Astrocyte of the spinal cord (primary cell): ENCODE results near the gene TTC7B.
A peak's percentile ranks its signal among the peaks of the same experiment; 100 is the strongest.

Experiments used
- DNase-seq: peaks from one replicate; pipeline ENCODE4 v3.0.0; 2011; ENCODE audit warnings: low read depth, low spot score
- H3K4me3 ChIP-seq: 2 replicates; pipeline ENCODE4 v1.5.1; 2011; ENCODE audit warnings: low read depth, mild to moderate bottlenecking, low read length, moderate library complexity
- in situ Hi-C: cut with HindIII; loops from 2 replicates; pipeline ENCODE4 v1.10.0; 2017; ENCODE audit warnings: low sequenced_read_pairs
- TF ChIP-seq, protein P1 (sequence below): IDR thresholded peaks from 2 replicates; pipeline ENCODE4 v1.5.1; 2012; ENCODE audit warnings: low read depth, mild to moderate bottlenecking, low read length, inconsistent platforms

The TTC7B gene

GRCh38 chr14:90663140-90663539 is 153.1 kb downstream of the TTC7B start:
- in situ Hi-C loops = no loop called here
- no peak for DNase-seq
- no peak overlapping the region for H3K4me3 ChIP-seq
- TF ChIP-seq, protein P1, sequence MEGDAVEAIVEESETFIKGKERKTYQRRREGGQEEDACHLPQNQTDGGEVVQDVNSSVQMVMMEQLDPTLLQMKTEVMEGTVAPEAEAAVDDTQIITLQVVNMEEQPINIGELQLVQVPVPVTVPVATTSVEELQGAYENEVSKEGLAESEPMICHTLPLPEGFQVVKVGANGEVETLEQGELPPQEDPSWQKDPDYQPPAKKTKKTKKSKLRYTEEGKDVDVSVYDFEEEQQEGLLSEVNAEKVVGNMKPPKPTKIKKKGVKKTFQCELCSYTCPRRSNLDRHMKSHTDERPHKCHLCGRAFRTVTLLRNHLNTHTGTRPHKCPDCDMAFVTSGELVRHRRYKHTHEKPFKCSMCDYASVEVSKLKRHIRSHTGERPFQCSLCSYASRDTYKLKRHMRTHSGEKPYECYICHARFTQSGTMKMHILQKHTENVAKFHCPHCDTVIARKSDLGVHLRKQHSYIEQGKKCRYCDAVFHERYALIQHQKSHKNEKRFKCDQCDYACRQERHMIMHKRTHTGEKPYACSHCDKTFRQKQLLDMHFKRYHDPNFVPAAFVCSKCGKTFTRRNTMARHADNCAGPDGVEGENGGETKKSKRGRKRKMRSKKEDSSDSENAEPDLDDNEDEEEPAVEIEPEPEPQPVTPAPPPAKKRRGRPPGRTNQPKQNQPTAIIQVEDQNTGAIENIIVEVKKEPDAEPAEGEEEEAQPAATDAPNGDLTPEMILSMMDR = no peak

- in situ Hi-C loops = no loop called here
- no peak for DNase-seq
- H3K4me3 ChIP-seq = no peak overlapping the region
- TF ChIP-seq, protein P1 = no peak
Measured at GRCh38 chr14:90661866-90662265, 154.4 kb downstream of the TTC7B start.

- TF ChIP-seq, protein P1 = no peak
- no peak overlapping the region for H3K4me3 ChIP-seq
- in situ Hi-C loops = no loop called here
- DNase-seq = no peak
Measured at GRCh38 chr14:90660865-90661570, 155.2 kb downstream of the TTC7B start.

GRCh38 chr14:90659156-90659555 is 157.1 kb downstream of the TTC7B start:
- in situ Hi-C loops = no loop called here
- TF ChIP-seq, protein P1 = no peak
- DNase-seq = no peak
- no peak overlapping the region for H3K4me3 ChIP-seq

DNA sequence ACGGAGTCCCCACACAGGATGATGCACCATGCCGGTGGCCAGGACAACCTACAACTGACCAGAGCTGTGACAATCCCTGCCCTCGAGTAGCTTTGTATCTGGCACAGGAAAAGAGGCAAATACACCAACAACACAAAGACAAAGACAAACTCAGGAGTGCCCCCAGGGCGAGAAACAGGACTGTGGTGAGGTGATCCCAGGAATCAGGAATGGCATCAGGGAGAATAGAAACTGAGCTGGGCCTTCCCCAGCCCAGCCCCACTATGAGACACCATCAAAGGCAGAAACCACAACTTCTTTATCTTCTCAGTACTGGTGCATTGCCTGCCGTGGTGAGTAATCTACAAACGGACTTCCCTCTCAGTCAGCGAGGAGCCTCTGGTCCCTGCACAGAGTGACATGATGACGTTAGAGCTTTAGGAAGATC is 157.7 kb downstream of the TTC7B start:
- peak; percentile 69 for DNase-seq
- TF ChIP-seq, protein P1 = no peak
- in situ Hi-C loops = no loop called here
- H3K4me3 ChIP-seq = no peak overlapping the region

- in situ Hi-C loops = no loop called here
- H3K4me3 ChIP-seq = no peak overlapping the region
- no peak for DNase-seq
- TF ChIP-seq, protein P1 = no peak
Measured at GRCh38 chr14:90656973-90657372, 159.3 kb downstream of the TTC7B start.
